ENCODE measurements around the gene IL6ST.

IL6ST gene

GRCh38 chr5:55919625-55920024, 75.1 kb downstream of the IL6ST start:
- peak; percentile 2 for DNase-seq (ENCODE audit: low spot score)

GRCh38 chr5:55918087-55919035, 76.4 kb downstream of the IL6ST start:
- DNase-seq (ENCODE audit: low spot score), result peak; percentile 2

GRCh38 chr5:55917402-55918086, 77.2 kb downstream of the IL6ST start:
- no peak for DNase-seq (ENCODE audit: low spot score)

GRCh38 chr5:55916986-55917385, 77.8 kb downstream of the IL6ST start:
- DNase-seq (ENCODE audit: low spot score), result no peak

- no peak for DNase-seq (ENCODE audit: low spot score)
These were observed 79.0 kb downstream of the IL6ST start for GRCh38 chr5:55915783-55916182.

- no peak for DNase-seq (ENCODE audit: low spot score)
These were observed 79.8 kb downstream of the IL6ST start for GRCh38 chr5:55914971-55915370.

- DNase-seq (ENCODE audit: low spot score), result no peak
These were observed 81.0 kb downstream of the IL6ST start for GRCh38 chr5:55913466-55914413.

- DNase-seq (ENCODE audit: low spot score), result no peak
These were observed 82.7 kb downstream of the IL6ST start for GRCh38 chr5:55911784-55912653.

GRCh38 chr5:55908804-55909203, 86.0 kb downstream of the IL6ST start:
- no peak for DNase-seq (ENCODE audit: low spot score)

- DNase-seq (ENCODE audit: low spot score), result no peak
These were observed 86.8 kb downstream of the IL6ST start for GRCh38 chr5:55907927-55908326.

- DNase-seq (ENCODE audit: low spot score), result no peak
These were observed 89.5 kb downstream of the IL6ST start for GRCh38 chr5:55905251-55905650.

- peak; percentile 61 for DNase-seq (ENCODE audit: low spot score)
These were observed 90.6 kb downstream of the IL6ST start for GRCh38 chr5:55904152-55904551.

- DNase-seq (ENCODE audit: low spot score), result no peak
These were observed 91.6 kb downstream of the IL6ST start for GRCh38 chr5:55903121-55903701.

GRCh38 chr5:55902696-55903095, 92.1 kb downstream of the IL6ST start:
- no peak for DNase-seq (ENCODE audit: low spot score)

GRCh38 chr5:55900776-55901175, 94.0 kb downstream of the IL6ST start:
- no peak for DNase-seq (ENCODE audit: low spot score)

GRCh38 chr5:55900068-55900467, 94.7 kb downstream of the IL6ST start:
- no peak for DNase-seq (ENCODE audit: low spot score)

GRCh38 chr5:55899344-55899743, 95.4 kb downstream of the IL6ST start:
- peak; percentile 50 for DNase-seq (ENCODE audit: low spot score)

GRCh38 chr5:55897905-55898304, 96.9 kb downstream of the IL6ST start:
- peak; percentile 95 for DNase-seq (ENCODE audit: low spot score)

- no peak for DNase-seq (ENCODE audit: low spot score)
These were observed 97.4 kb downstream of the IL6ST start for GRCh38 chr5:55897206-55897894.

GRCh38 chr5:55896663-55897062, 98.1 kb downstream of the IL6ST start:
- no peak for DNase-seq (ENCODE audit: low spot score)
